GM23338 (cell line): ENCODE data around the gene CFAP74. TPM values are rescaled to one million over a fixed set of nuclear protein-coding genes. Genes with fewer than 3 reads are reported as not detected.

Experiments used
- ATAC-seq: fragments of 200-7000 bp; cut with Tn5 transposase; 3 replicates; pipeline ENCODE4 v1.9.1; 2020
- DNase-seq: peaks from one replicate; pipeline ENCODE4 v3.0.0-alpha.2; 2015; ENCODE audit warnings: low spot score
- H2AFZ ChIP-seq: fragments of 200-600 bp; sonication (generic); 2 replicates; pipeline ENCODE4 v1.8.0; 2016; ENCODE audit warnings: antibody characterized with exemption, mild to moderate bottlenecking, moderate library complexity
- H3F3A ChIP-seq: fragments of 200-600 bp; sonication (generic); replicated peaks from 2 replicates; pipeline ENCODE4 v1.8.0; 2017; ENCODE audit warnings: antibody characterized with exemption, mixed run types, low read depth
- H3K27ac ChIP-seq: fragments of 200-600 bp; sonication (generic); 2 replicates; pipeline ENCODE4 v1.6.1; 2016; ENCODE audit warnings: low read depth
- H3K27me3 ChIP-seq: fragments of 200-600 bp; sonication (generic); 2 replicates; pipeline ENCODE4 v1.8.0; 2016; ENCODE audit warnings: mild to moderate bottlenecking, mixed run types, moderate library complexity; ENCODE audit not compliant: insufficient read depth
- H3K36me3 ChIP-seq: fragments of 200-600 bp; sonication (generic); 2 replicates; pipeline ENCODE4 v1.8.0; 2016; ENCODE audit warnings: mild to moderate bottlenecking; ENCODE audit not compliant: insufficient read depth
- H3K4me1 ChIP-seq: fragments of 200-600 bp; sonication (generic); 2 replicates; pipeline ENCODE4 v1.8.0; 2016; ENCODE audit warnings: mild to moderate bottlenecking, moderate library complexity; ENCODE audit not compliant: insufficient read depth
- H3K4me2 ChIP-seq: fragments of 200-600 bp; sonication (generic); 2 replicates; pipeline ENCODE4 v1.7.1; 2017; ENCODE audit warnings: mixed run types
- H3K4me3 ChIP-seq: fragments of 200-600 bp; sonication (generic); 2 replicates; pipeline ENCODE4 v1.6.1; 2016; ENCODE audit warnings: mixed run types
- H3K79me2 ChIP-seq: fragments of 200-600 bp; sonication (generic); replicated peaks from 2 replicates; pipeline ENCODE4 v1.8.0; 2017; ENCODE audit warnings: mild to moderate bottlenecking; ENCODE audit not compliant: insufficient read depth
- H3K9me2 ChIP-seq: fragments of 200-600 bp; sonication (generic); 2 replicates; pipeline ENCODE4 v1.8.0; 2017; ENCODE audit not compliant: insufficient read depth
- H4K20me1 ChIP-seq: fragments of 200-600 bp; sonication (generic); replicated peaks from 2 replicates; pipeline ENCODE4 v1.8.0; 2017; ENCODE audit warnings: mild to moderate bottlenecking; ENCODE audit not compliant: insufficient read depth
- H3K27ac Mint-ChIP-seq: 2 replicates; pipeline ENCODE4 v1.8.0; 2020; ENCODE audit warnings: inconsistent platforms, mild to moderate bottlenecking, moderate library complexity, mixed read lengths
- H3K27me3 Mint-ChIP-seq: 3 replicates; pipeline ENCODE4 v1.8.0; 2022; ENCODE audit warnings: low read depth, mild to moderate bottlenecking, moderate library complexity, mixed read lengths, inconsistent platforms; ENCODE audit not compliant: insufficient read depth, poor library complexity
- H3K36me3 Mint-ChIP-seq: 3 replicates; pipeline ENCODE4 v1.8.0; 2021; ENCODE audit warnings: low read depth, mild to moderate bottlenecking, inconsistent platforms, moderate library complexity, mixed read lengths
- H3K4me1 Mint-ChIP-seq: 3 replicates; pipeline ENCODE4 v1.8.0; 2020; ENCODE audit warnings: mild to moderate bottlenecking, inconsistent platforms, mixed read lengths
- H3K4me3 Mint-ChIP-seq: 3 replicates; pipeline ENCODE4 v1.8.0; 2021; ENCODE audit warnings: moderate library complexity, mild to moderate bottlenecking, inconsistent platforms, mixed read lengths
- H3K9me3 Mint-ChIP-seq: 3 replicates; pipeline ENCODE4 v1.8.0; 2020; ENCODE audit warnings: moderate library complexity, mild to moderate bottlenecking, inconsistent platforms, mixed read lengths
- CREB1 ChIP-seq: fragments of 250-450 bp; sonication (Bioruptor Pico); IDR thresholded peaks from 2 replicates; pipeline ENCODE4 v1.5.0; 2020; ENCODE audit warnings: low read depth, mild to moderate bottlenecking, moderate library complexity
- CTCF ChIP-seq, 2 experiments: fragments of 200-600 bp in 1 of 2; sonication (generic) in 1 of 2; conservative IDR thresholded peaks; 2 replicates each; pipeline versions ENCODE4 v1.5.1 to v1.6.1; 2016 to 2017; ENCODE audit warnings: antibody characterized with exemption in 2 of 2, low read depth in 2 of 2, mild to moderate bottlenecking in 2 of 2, moderate library complexity in 1 of 2
- ETS1 ChIP-seq: IDR thresholded peaks from 2 replicates; pipeline ENCODE4 v1.6.1; 2016; ENCODE audit warnings: antibody characterized with exemption
- EZH2 ChIP-seq: fragments of 200-600 bp; sonication (generic); IDR thresholded peaks from one replicate; pipeline ENCODE4 v1.8.0; 2017; ENCODE audit warnings: antibody characterized with exemption, mild to moderate bottlenecking, low read depth; ENCODE audit not compliant: unreplicated experiment
- POLR2AphosphoS5 ChIP-seq: IDR thresholded peaks from 2 replicates; pipeline ENCODE4 v1.6.1; 2016; ENCODE audit warnings: antibody characterized with exemption, low read depth
- REST ChIP-seq: IDR thresholded peaks from one replicate; pipeline ENCODE4 v1.6.1; 2018; ENCODE audit warnings: antibody characterized with exemption; ENCODE audit not compliant: unreplicated experiment
- ZNF114 ChIP-seq: fragments of 250-450 bp; sonication (Bioruptor Pico); IDR thresholded peaks from 2 replicates; pipeline ENCODE4 v1.5.0; 2020; ENCODE audit warnings: mild to moderate bottlenecking, moderate library complexity
- ZNF331 ChIP-seq: fragments of 250-450 bp; sonication (Bioruptor Pico); IDR thresholded peaks from 2 replicates; pipeline ENCODE4 v1.5.0; 2020; ENCODE audit warnings: low read depth, mild to moderate bottlenecking, moderate library complexity
- ZNF462 ChIP-seq: fragments of 250-450 bp; sonication (Bioruptor Pico); IDR thresholded peaks from 2 replicates; pipeline ENCODE4 v1.5.0; 2020; ENCODE audit warnings: mild to moderate bottlenecking, moderate library complexity
- polyA plus RNA-seq: library from polyadenylated mRNA; unstranded; fragments of >200 nt; fragmentation: Nextera tagmentation; extraction: Ambion mirVana; gene quantifications from 2 replicates; pipeline ENCODE4 v1.2.1, GENCODE V29; 2016
- total RNA-seq: library from RNA; depleted of rRNA; stranded (reverse); fragments of >200 nt; shearing (Covaris generic); gene quantifications from 2 replicates; pipeline ENCODE4 v1.2.3, GENCODE V29; 2014

Gene CFAP74
- total and polyA plus RNA-seq, 2 experiments from 2014 or later = 0.21 TPM; not detected in 1

- peaks cover 4% of the 10 kb centered on the region; the same call in 1 of the 3 replicates for H3K4me1 Mint-ChIP-seq
- ATAC-seq = no peak
- H2AFZ ChIP-seq = no peak overlapping the region
- peaks cover 10% of the 10 kb centered on the region for H3K27me3 Mint-ChIP-seq
- H3K27ac Mint-ChIP-seq = no peak overlapping the region
- no peak overlapping the region for H3K27ac ChIP-seq
- H3K4me2 ChIP-seq = no peak overlapping the region
- no peak for TF ChIP-seq ETS1
- TF ChIP-seq POLR2AphosphoS5 = no peak
- TF ChIP-seq CREB1 (CRISPR knock-in tag) = no peak
- no peak for TF ChIP-seq ZNF114
- no peak for TF ChIP-seq ZNF331 (CRISPR knock-in tag)
- H3K79me2 ChIP-seq = no peaks in the 10 kb centered on the region
- H3K9me2 ChIP-seq = no peaks in the 10 kb centered on the region
- no peak overlapping the region for H3K4me3 Mint-ChIP-seq
- no peaks in the 10 kb centered on the region for H3K36me3 Mint-ChIP-seq
- H3K27me3 ChIP-seq = no peaks in the 10 kb centered on the region
- H3K4me3 ChIP-seq = no peak overlapping the region
- H3K4me1 ChIP-seq = no peaks in the 10 kb centered on the region
- DNase-seq = no peak
- no peaks in the 10 kb centered on the region for H4K20me1 ChIP-seq
- H3K9me3 Mint-ChIP-seq = no peaks in the 10 kb centered on the region; the same call in 2 of the 3 replicates
- no peaks in the 10 kb centered on the region for H3K36me3 ChIP-seq
- 0 out of 2 replicates have a peak, but pooled peaks cover 4% of the 10 kb centered on the region for H3F3A ChIP-seq
Measured at GRCh38 chr1:1947493-1947892, 56.1 kb downstream of the CFAP74 start.

DNA sequence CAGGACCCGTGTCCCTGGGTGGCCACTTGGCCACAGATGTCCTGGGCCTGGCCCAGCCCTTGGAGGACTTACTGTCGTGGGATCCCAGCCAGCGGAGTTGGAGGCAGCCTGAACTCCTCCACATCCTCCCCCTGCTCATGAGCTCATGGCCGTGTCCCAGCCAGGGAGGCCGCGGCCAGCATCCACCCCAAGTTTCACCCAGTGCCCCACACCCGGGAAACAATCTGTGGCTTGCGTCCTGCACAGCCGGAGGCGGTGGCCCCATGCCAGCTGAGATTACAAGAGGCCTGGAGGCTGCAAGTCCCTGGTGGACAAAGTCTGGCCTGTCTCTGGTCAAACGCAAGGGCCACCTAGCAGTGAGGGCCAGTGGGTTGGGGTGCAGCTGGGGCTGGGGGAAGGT lies 57.0 kb downstream of the CFAP74 start:
- Histone ChIP-seq H3K36me3 (no peaks in the 10 kb centered on the region), H3K4me1 (no peaks in the 10 kb centered on the region), H2AFZ (no peak overlapping the region), H3K4me3 (no peak overlapping the region), H3K4me2 (no peak overlapping the region), H3F3A (0 out of 2 replicates have a peak, but pooled peaks cover 4% of the 10 kb centered on the region), H3K27ac (no peak overlapping the region), H4K20me1 (no peaks in the 10 kb centered on the region), H3K9me2 (no peaks in the 10 kb centered on the region), H3K79me2 (no peaks in the 10 kb centered on the region), H3K27me3 (no peaks in the 10 kb centered on the region)
- Mint-ChIP-seq H3K4me1 (peaks cover 4% of the 10 kb centered on the region; the same call in 1 of the 3 replicates), H3K4me3 (no peak overlapping the region), H3K27ac (no peak overlapping the region), H3K9me3 (no peaks in the 10 kb centered on the region; the same call in 2 of the 3 replicates), H3K27me3 (peaks cover 11% of the 10 kb centered on the region), H3K36me3 (no peaks in the 10 kb centered on the region)
- no peak for DNase-seq
- ATAC-seq = no peak
- TF ChIP-seq EZH2 = no peak
- no peak for TF ChIP-seq ZNF114
- TF ChIP-seq CTCF (conservative IDR thresholded peaks at IDR 0.05; ENCODE audit: low read depth in 2 of 2) = no peak
- TF ChIP-seq POLR2AphosphoS5 = no peak
- no peak for TF ChIP-seq REST
- TF ChIP-seq ZNF462 = no peak
